OCI-LY1 (cell line): ENCODE measurements around the gene CTSS.

Experiments
- H2AFZ ChIP-seq: fragments of 200-600 bp; sonication (generic), shearing (Covaris generic); 2 replicates; pipeline ENCODE4 v1.6.0; 2014; ENCODE audit warnings: antibody characterized with exemption, mild to moderate bottlenecking, low read length
- H3F3A ChIP-seq: fragments of 200-600 bp; sonication (generic), shearing (Covaris generic); 2 replicates; pipeline ENCODE4 v1.6.0; 2014; ENCODE audit warnings: mild to moderate bottlenecking, antibody characterized with exemption, low read length, moderate library complexity; ENCODE audit not compliant: insufficient read depth
- H3K27ac ChIP-seq: fragments of 200-600 bp; sonication (generic); 2 replicates; pipeline ENCODE4 v1.5.1; 2014; ENCODE audit warnings: low read length, mixed run types, mild to moderate bottlenecking, low read depth; ENCODE audit not compliant: poor library complexity, severe bottlenecking
- H3K27me3 ChIP-seq: fragments of 200-600 bp; sonication (generic); 2 replicates; pipeline ENCODE4 v1.6.0; 2014; ENCODE audit warnings: antibody characterized with exemption, mild to moderate bottlenecking, low read length, moderate library complexity; ENCODE audit not compliant: insufficient read depth
- H3K36me3 ChIP-seq: fragments of 200-600 bp; sonication (generic); 2 replicates; pipeline ENCODE4 v1.6.1; 2014; ENCODE audit warnings: mild to moderate bottlenecking, antibody characterized with exemption, low read length, moderate library complexity, mixed read lengths; ENCODE audit not compliant: insufficient read depth
- H3K4me1 ChIP-seq: fragments of 200-600 bp; sonication (generic); 2 replicates; pipeline ENCODE4 v1.5.1; 2014; ENCODE audit warnings: mild to moderate bottlenecking, low read length, moderate library complexity; ENCODE audit not compliant: insufficient read depth, severe bottlenecking
- H3K4me2 ChIP-seq: fragments of 200-600 bp; sonication (generic), shearing (Covaris generic); 2 replicates; pipeline ENCODE4 v1.6.1; 2014; ENCODE audit warnings: low read length
- H3K4me3 ChIP-seq: fragments of 200-600 bp; sonication (generic); 2 replicates; pipeline ENCODE4 v1.5.1; 2014; ENCODE audit warnings: low read length, low read depth, mild to moderate bottlenecking, mixed read lengths; ENCODE audit not compliant: poor library complexity, severe bottlenecking
- H3K79me2 ChIP-seq: fragments of 200-600 bp; shearing (Covaris generic); 2 replicates; pipeline ENCODE4 v1.6.1; 2016; ENCODE audit warnings: mixed run types, low read length, mixed read lengths; ENCODE audit not compliant: insufficient read depth
- H3K9ac ChIP-seq: fragments of 200-600 bp; sonication (generic), shearing (Covaris generic); 2 replicates; pipeline ENCODE4 v1.6.1; 2014; ENCODE audit warnings: mild to moderate bottlenecking, low read length, mixed read lengths
- H3K9me2 ChIP-seq: fragments of 200-600 bp; sonication (generic), shearing (Covaris generic); 2 replicates; pipeline ENCODE4 v1.6.1; 2014; ENCODE audit warnings: low read depth, mild to moderate bottlenecking, low read length, mixed read lengths
- H3K9me3 ChIP-seq: fragments of 200-600 bp; shearing (Covaris generic); 2 replicates; pipeline ENCODE4 v1.6.1; 2014; ENCODE audit warnings: low read length, mixed read lengths
- H4K20me1 ChIP-seq: fragments of 200-600 bp; sonication (generic), shearing (Covaris generic); 2 replicates; pipeline ENCODE4 v1.6.0; 2016; ENCODE audit warnings: mild to moderate bottlenecking, low read length; ENCODE audit not compliant: insufficient read depth
- CTCF ChIP-seq: fragments of 200-600 bp; sonication (generic), shearing (Covaris generic); IDR thresholded peaks from 2 replicates; pipeline ENCODE4 v1.5.1; 2017; ENCODE audit warnings: mild to moderate bottlenecking, antibody characterized with exemption, low read length, moderate library complexity, mixed read lengths
- EZH2 ChIP-seq: fragments of 200-600 bp; sonication (generic), shearing (Covaris generic); IDR thresholded peaks from 2 replicates; pipeline ENCODE4 v1.8.0; 2017; ENCODE audit warnings: borderline replicate concordance, mixed run types, mild to moderate bottlenecking, antibody characterized with exemption, low read length, moderate library complexity, mixed read lengths

CTSS gene

GRCh38 chr1:150761801-150762200 lies 3.8 kb downstream of the CTSS start:
- Histone ChIP-seq H3K4me3 (no peak overlapping the region), H3K9me3 (no peaks in the 10 kb centered on the region), H3K36me3 (peaks cover 48% of the 10 kb centered on the region), H3K9ac (no peak overlapping the region), H4K20me1 (no peaks in the 10 kb centered on the region), H3K4me2 (no peak overlapping the region), H3K79me2 (peaks cover 20% of the 10 kb centered on the region), H2AFZ (no peak overlapping the region), H3K9me2 (no peaks in the 10 kb centered on the region), H3K27ac (no peak overlapping the region), H3K27me3 (no peaks in the 10 kb centered on the region), H3K4me1 (peaks cover 24% of the 10 kb centered on the region), H3F3A (no peaks in the 10 kb centered on the region)
- TF ChIP-seq EZH2 = no peak
- no peak for TF ChIP-seq CTCF

- H3K9ac ChIP-seq = no peak overlapping the region
- no peak overlapping the region for H3K27ac ChIP-seq
- H3K9me2 ChIP-seq = no peaks in the 10 kb centered on the region
- H3K79me2 ChIP-seq = peaks cover 16% of the 10 kb centered on the region
- peaks cover 15% of the 10 kb centered on the region for H3K4me1 ChIP-seq
- H3F3A ChIP-seq = no peaks in the 10 kb centered on the region
- TF ChIP-seq CTCF = peak; percentile 16; the same call in 1 of the 2 replicates
- no peak for TF ChIP-seq EZH2
- H3K9me3 ChIP-seq = no peaks in the 10 kb centered on the region
- no peaks in the 10 kb centered on the region for H4K20me1 ChIP-seq
- H3K36me3 ChIP-seq = peaks cover 60% of the 10 kb centered on the region
- no peaks in the 10 kb centered on the region for H3K27me3 ChIP-seq
- H3K4me3 ChIP-seq = no peak overlapping the region
- no peak overlapping the region for H2AFZ ChIP-seq
- H3K4me2 ChIP-seq = no peak overlapping the region
These were observed 5.6 kb downstream of the CTSS start for GRCh38 chr1:150760013-150760412.

GRCh38 chr1:150753416-150753815 lies 12.2 kb downstream of the CTSS start:
- Histone ChIP-seq H4K20me1 (no peaks in the 10 kb centered on the region), H3K4me1 (no peaks in the 10 kb centered on the region), H3K27ac (no peak overlapping the region), H3K4me2 (no peak overlapping the region), H3K9me2 (no peaks in the 10 kb centered on the region), H3K9ac (no peak overlapping the region), H3K36me3 (peaks cover 76% of the 10 kb centered on the region), H3K9me3 (no peaks in the 10 kb centered on the region), H3K79me2 (no peaks in the 10 kb centered on the region), H2AFZ (no peak overlapping the region), H3K27me3 (no peaks in the 10 kb centered on the region), H3K4me3 (no peak overlapping the region), H3F3A (no peaks in the 10 kb centered on the region)
- TF ChIP-seq EZH2 (no peak), CTCF (no peak)
